ENCODE results near the gene MEIS1. TPM values are rescaled to one million over a fixed set of nuclear protein-coding genes. Genes with fewer than 3 reads are reported as not detected.
A peak's percentile ranks its signal among the peaks of the same experiment; 100 is the strongest.

The MEIS1 gene
- total and polyA plus RNA-seq, 2 donors (not counting 3 experiments of a cell fraction or from before 2014, with no cell fraction given) = 10.0 to 26.5 TPM

- H3K9me3 ChIP-seq (replicated peaks; ENCODE audit: control insufficient read depth, insufficient read depth, low read length) = no peaks in the 10 kb centered on the region
- BruUV-seq (replicated peaks) = no TSS peak
- peaks cover 8% of the 10 kb centered on the region for H3K79me2 ChIP-seq (ENCODE audit: control insufficient read depth, insufficient read depth, low read length)
- no peaks in the 10 kb centered on the region for H3K27me3 ChIP-seq (ENCODE audit: control insufficient read depth in 2 of 2, insufficient read depth in 2 of 2, low read length in 2 of 2)
- H3K9ac ChIP-seq (replicated peaks; ENCODE audit: extremely low read depth, insufficient read depth, low read length) = no peak overlapping the region
- H2AFZ ChIP-seq (ENCODE audit: low read depth, low read length) = peak overlapping the region; percentile 28
- H3K27ac ChIP-seq (ENCODE audit: insufficient read depth, low read depth, low read length) = no peak overlapping the region
- peak overlapping the region; percentile 24 for H3K4me2 ChIP-seq (ENCODE audit: insufficient read depth, low read length)
- peak overlapping the region in 2 of 3 experiments; percentile 42 to 97 for H3K4me3 ChIP-seq (replicated peaks in 1 of 3; ENCODE audit: insufficient read depth in 1 of 3, low read depth in 1 of 3, low read length in 3 of 3)
- DNase-seq (ENCODE audit: low read depth, low spot score) (peak; percentile 25), FAIRE-seq (no peak)
- CTCF ChIA-PET = interaction anchor here (0.6 to 4.3 kb wide), 12 partner anchors 10 to 1591 kb away, joined by 3 to 26 read pairs (median 4); no protein-coding TSS in a partner anchor
- dilution Hi-C loops (cut with MboI; ENCODE audit: extremely low pct_ligation_motif_present, low sequenced_read_pairs) (no loop called here), intact Hi-C loops (cut with micrococcal nuclease) (no loop called here)
- TF ChIP-seq POLR2AphosphoS5 (IDR thresholded peaks at IDR 0.05; ENCODE audit: insufficient read depth, low read depth, low read length) = no peak
- H3K9me1 ChIP-seq (replicated peaks; ENCODE audit: control insufficient read depth, extremely low read depth, insufficient read depth, low read length) = no peaks in the 10 kb centered on the region
- POLR2A ChIA-PET = no interaction called here
- H3K4me1 ChIP-seq (ENCODE audit: control insufficient read depth, extremely low read depth, insufficient read depth, low read length) = peaks cover 28% of the 10 kb centered on the region
- peaks cover 0 to 7% of the 10 kb centered on the region in 2 experiments for H3K36me3 ChIP-seq (ENCODE audit: control insufficient read depth in 2 of 2, extremely low read depth in 1 of 2, insufficient read depth in 2 of 2, low read length in 2 of 2)
- no peaks in the 10 kb centered on the region for H4K20me1 ChIP-seq (replicated peaks; ENCODE audit: control insufficient read depth, extremely low read depth, insufficient read depth, low read length)
Measured at GRCh38 chr2:66440708-66441497, 6.0 kb downstream of the MEIS1 start.

- Histone ChIP-seq H3K9me3 (replicated peaks; ENCODE audit: control insufficient read depth, insufficient read depth, low read length) (no peaks in the 10 kb centered on the region), H3K9me1 (replicated peaks; ENCODE audit: control insufficient read depth, extremely low read depth, insufficient read depth, low read length) (no peaks in the 10 kb centered on the region), H3K79me2 (ENCODE audit: control insufficient read depth, insufficient read depth, low read length) (peaks cover 3% of the 10 kb centered on the region), H4K20me1 (replicated peaks; ENCODE audit: control insufficient read depth, extremely low read depth, insufficient read depth, low read length) (no peaks in the 10 kb centered on the region), H3K4me3 (replicated peaks in 1 of 3; ENCODE audit: insufficient read depth in 1 of 3, low read depth in 1 of 3, low read length in 3 of 3) (no peak overlapping the region), H3K27ac (ENCODE audit: insufficient read depth, low read depth, low read length) (no peak overlapping the region), H3K4me1 (ENCODE audit: control insufficient read depth, extremely low read depth, insufficient read depth, low read length) (peaks cover 22% of the 10 kb centered on the region), H3K27me3 (ENCODE audit: control insufficient read depth in 2 of 2, insufficient read depth in 2 of 2, low read length in 2 of 2) (no peaks in the 10 kb centered on the region), H3K9ac (replicated peaks; ENCODE audit: extremely low read depth, insufficient read depth, low read length) (no peak overlapping the region), H2AFZ (ENCODE audit: low read depth, low read length) (no peak overlapping the region), H3K36me3 (ENCODE audit: control insufficient read depth in 2 of 2, extremely low read depth in 1 of 2, insufficient read depth in 2 of 2, low read length in 2 of 2) (peaks cover 0 to 7% of the 10 kb centered on the region in 2 experiments), H3K4me2 (ENCODE audit: insufficient read depth, low read length) (no peak overlapping the region)
- CTCF ChIA-PET = interaction anchor here (1.9 to 4.3 kb wide), 4 partner anchors 9 to 1590 kb away, joined by 5 to 26 read pairs (median 7); no protein-coding TSS in a partner anchor
- FAIRE-seq (no peak), DNase-seq (ENCODE audit: low read depth, low spot score) (no peak)
- POLR2A ChIA-PET = no interaction called here
- TF ChIP-seq MYC (IDR thresholded peaks at IDR 0.05; ENCODE audit: low read depth, low read length) = no peak
- TF ChIP-seq FOS (IDR thresholded peaks at IDR 0.05; ENCODE audit: borderline replicate concordance, insufficient read depth, low read length) = no peak
- no peak for TF ChIP-seq JUN (IDR thresholded peaks at IDR 0.05; ENCODE audit: borderline replicate concordance, insufficient read depth, insufficient read length, low read depth)
- TF ChIP-seq GATA2 (IDR thresholded peaks at IDR 0.05; ENCODE audit: insufficient read depth, insufficient read length, low read depth, low read length) = no peak
- no peak for TF ChIP-seq MAX (IDR thresholded peaks at IDR 0.05; ENCODE audit: insufficient read depth, insufficient read length)
- TF ChIP-seq CTCF (IDR thresholded peaks at IDR 0.05; ENCODE audit: extremely low read depth in 1 of 2, insufficient read depth in 1 of 2, low read depth in 1 of 2, low read length in 2 of 2) = no peak
- no peak for TF ChIP-seq EZH2 (IDR thresholded peaks at IDR 0.05; ENCODE audit: borderline replicate concordance, low read depth, low read length, severe bottlenecking)
- no peak for TF ChIP-seq POLR2AphosphoS5 (IDR thresholded peaks at IDR 0.05; ENCODE audit: insufficient read depth, low read depth, low read length)
- intact Hi-C loops (cut with micrococcal nuclease) (no loop called here), dilution Hi-C loops (cut with MboI; ENCODE audit: extremely low pct_ligation_motif_present, low sequenced_read_pairs) (no loop called here)
- BruUV-seq (replicated peaks) = no TSS peak
Measured at GRCh38 chr2:66441581-66442320, 6.8 kb downstream of the MEIS1 start.

All from endothelial cell of umbilical vein (primary cell).